Measurements from ENCODE around the gene RAET1E.
"Not testable (repeated sequence)": the region's sequence is repeated elsewhere in the genome, so short reads cannot be mapped to it uniquely, and the experiment has no call there.

RAET1E gene

GRCh38 chr6:149940672-149940982 lies 42.7 kb upstream of the RAET1E start:
- Histone ChIP-seq H3K36me3 (replicated peaks) (no peaks in the 10 kb centered on the region), H3K27ac (no peak overlapping the region), H3K27me3 (replicated peaks) (peaks cover 40% of the 10 kb centered on the region), H3K4me3 (ENCODE audit: low read depth, low read length) (no peak overlapping the region)
- no peak for TF ChIP-seq CTCF (IDR thresholded peaks at IDR 0.05; ENCODE audit: low read depth, low read length, missing control alignments)
- no peak for DNase-seq
- in situ Hi-C loops (cut with HindIII; ENCODE audit: low pct_ligation_motif_present, low sequenced_read_pairs): no loop called here

- Histone ChIP-seq H3K27me3 (replicated peaks) (peaks cover 40% of the 10 kb centered on the region), H3K4me3 (ENCODE audit: low read depth, low read length) (no peak overlapping the region), H3K27ac (no peak overlapping the region), H3K36me3 (replicated peaks) (no peaks in the 10 kb centered on the region)
- TF ChIP-seq CTCF (IDR thresholded peaks at IDR 0.05; ENCODE audit: low read depth, low read length, missing control alignments): no peak
- no peak for DNase-seq
- in situ Hi-C loops (cut with HindIII; ENCODE audit: low pct_ligation_motif_present, low sequenced_read_pairs): no loop called here
Measured at GRCh38 chr6:149939909-149940671, 42.2 kb upstream of the RAET1E start.

- Histone ChIP-seq H3K27me3 (replicated peaks) (peaks cover 44% of the 10 kb centered on the region), H3K27ac (no peak overlapping the region), H3K36me3 (replicated peaks) (no peaks in the 10 kb centered on the region), H3K4me3 (ENCODE audit: low read depth, low read length) (no peak overlapping the region)
- DNase-seq: no peak
- TF ChIP-seq CTCF (IDR thresholded peaks at IDR 0.05; ENCODE audit: low read depth, low read length, missing control alignments): no peak
- in situ Hi-C loops (cut with HindIII; ENCODE audit: low pct_ligation_motif_present, low sequenced_read_pairs): no loop called here
Measured at GRCh38 chr6:149939356-149939648, 41.4 kb upstream of the RAET1E start.

- H3K4me3 ChIP-seq (ENCODE audit: low read depth, low read length): peak overlapping the region; percentile 43
- no peak for TF ChIP-seq CTCF (IDR thresholded peaks at IDR 0.05; ENCODE audit: low read depth, low read length, missing control alignments)
- no peaks in the 10 kb centered on the region for H3K36me3 ChIP-seq (replicated peaks)
- in situ Hi-C loops (cut with HindIII; ENCODE audit: low pct_ligation_motif_present, low sequenced_read_pairs): no loop called here
- H3K27me3 ChIP-seq (replicated peaks): peaks cover 44% of the 10 kb centered on the region
- DNase-seq: no peak
- H3K27ac ChIP-seq: no peak overlapping the region
Measured at GRCh38 chr6:149938571-149939355, 40.9 kb upstream of the RAET1E start.

GRCh38 chr6:149938013-149938570 lies 40.2 kb upstream of the RAET1E start:
- in situ Hi-C loops (cut with HindIII; ENCODE audit: low pct_ligation_motif_present, low sequenced_read_pairs); H3K27ac ChIP-seq; DNase-seq; H3K36me3 ChIP-seq (replicated peaks): not testable (repeated sequence)
- Histone ChIP-seq H3K4me3 (ENCODE audit: low read depth, low read length) (peak overlapping the region; percentile 43), H3K27me3 (replicated peaks) (peaks cover 44% of the 10 kb centered on the region)

GRCh38 chr6:149936743-149937142 lies 38.8 kb upstream of the RAET1E start:
- TF ChIP-seq CTCF (IDR thresholded peaks at IDR 0.05; ENCODE audit: low read depth, low read length, missing control alignments): no peak
- no peak overlapping the region for H3K27ac ChIP-seq
- H3K27me3 ChIP-seq (replicated peaks): peaks cover 46% of the 10 kb centered on the region
- no peaks in the 10 kb centered on the region for H3K36me3 ChIP-seq (replicated peaks)
- H3K4me3 ChIP-seq (ENCODE audit: low read depth, low read length): no peak overlapping the region
- DNase-seq: no peak
- in situ Hi-C loops (cut with HindIII; ENCODE audit: low pct_ligation_motif_present, low sequenced_read_pairs): no loop called here

All from brain microvascular endothelial cell (primary cell).